Measurements from ENCODE around the gene AKT2. TPM values are rescaled to one million over a fixed set of nuclear protein-coding genes. Genes with fewer than 3 reads are reported as not detected.
A peak's percentile ranks its signal among the peaks of the same experiment; 100 is the strongest.

The AKT2 gene
- total and polyA plus RNA-seq, 10 of the 15 experiments (the other 5 are each of a cell fraction or from before 2014, with no cell fraction given): 1.0 to 185 (median 71.5) TPM

DNA sequence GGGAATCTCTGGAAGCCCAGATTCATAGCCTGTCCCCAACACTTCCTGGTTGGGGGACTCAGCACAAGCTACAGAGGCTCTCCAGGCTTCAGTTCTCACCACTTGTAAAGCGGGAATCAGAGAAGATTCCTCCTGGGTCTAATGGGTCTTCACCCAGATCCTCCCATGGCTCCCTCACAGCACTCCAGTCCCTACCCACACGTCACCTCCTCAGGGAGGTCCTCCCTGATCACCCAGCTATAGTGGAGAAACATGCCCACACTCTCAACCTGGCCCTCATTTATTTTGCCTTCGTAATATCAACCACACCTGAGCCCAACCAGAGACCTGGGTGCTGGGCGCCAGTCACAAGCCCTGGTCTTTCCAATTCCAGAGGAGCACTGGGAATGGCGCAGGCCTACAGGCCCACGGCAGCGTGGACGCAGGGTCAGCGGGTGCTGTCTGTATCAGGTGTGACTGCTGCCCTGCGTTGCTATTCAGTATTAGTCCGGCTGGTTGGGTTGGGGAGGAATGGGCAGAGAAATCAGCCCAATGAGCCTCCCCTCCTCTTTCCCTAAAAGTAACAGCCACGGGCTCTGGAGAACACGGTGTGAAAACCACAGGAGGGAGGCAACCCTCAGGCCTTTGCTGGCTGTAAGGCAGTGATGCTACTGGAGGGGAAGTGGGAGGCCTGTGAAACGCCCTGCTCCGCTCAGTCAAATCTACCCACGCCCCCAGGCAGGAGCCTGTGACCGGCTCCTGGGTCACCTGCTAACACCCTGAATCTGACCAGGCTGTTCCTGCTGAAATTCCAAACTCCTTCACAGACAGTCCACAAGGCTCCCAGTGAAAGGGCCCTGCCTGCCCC lies 5.2 kb downstream of the AKT2 start (continued):
- TF ChIP-seq USF1 (IDR thresholded peaks at IDR 0.05; ENCODE audit: borderline replicate concordance, extremely low read length, insufficient read depth, low read depth, low read length) (no peak), E4F1 (IDR thresholded peaks at IDR 0.05; ENCODE audit: borderline replicate concordance, partially characterized antibody) (no peak), RUNX3 (IDR thresholded peaks at IDR 0.05; ENCODE audit: low read length) (peak; percentile 50), EED (IDR thresholded peaks at IDR 0.05; ENCODE audit: low read depth) (no peak), NR2C2 (IDR thresholded peaks at IDR 0.05; ENCODE audit: borderline replicate concordance, control insufficient read depth, insufficient read length, low read depth) (no peak), CEBPB (IDR thresholded peaks at IDR 0.05; ENCODE audit: borderline replicate concordance in 1 of 2, low read depth in 2 of 2, low read length in 2 of 2) (no peak), SREBF2 (IDR thresholded peaks at IDR 0.05; ENCODE audit: low read length) (no peak), MXI1 (IDR thresholded peaks at IDR 0.05; ENCODE audit: low read depth, low read length) (no peak), ZNF274 (IDR thresholded peaks at IDR 0.05; ENCODE audit: insufficient read depth, insufficient read length) (no peak), SP1 (IDR thresholded peaks at IDR 0.05; ENCODE audit: low read depth, low read length) (no peak), TARDBP (IDR thresholded peaks at IDR 0.05; ENCODE audit: borderline replicate concordance) (no peak), PAX5 (IDR thresholded peaks at IDR 0.05; ENCODE audit: borderline replicate concordance, low read depth, low read length) (no peak), BHLHE40 (IDR thresholded peaks at IDR 0.05; ENCODE audit: borderline replicate concordance in 1 of 2, low read depth in 2 of 2, low read length in 1 of 2) (no peak), MEF2A (IDR thresholded peaks at IDR 0.05; ENCODE audit: insufficient read depth, low read depth, low read length) (no peak), SREBF1 (IDR thresholded peaks at IDR 0.05; ENCODE audit: low read length) (no peak), MAX (IDR thresholded peaks at IDR 0.05; ENCODE audit: low read depth, low read length) (no peak)
- TF ChIP-seq, protein P1, sequence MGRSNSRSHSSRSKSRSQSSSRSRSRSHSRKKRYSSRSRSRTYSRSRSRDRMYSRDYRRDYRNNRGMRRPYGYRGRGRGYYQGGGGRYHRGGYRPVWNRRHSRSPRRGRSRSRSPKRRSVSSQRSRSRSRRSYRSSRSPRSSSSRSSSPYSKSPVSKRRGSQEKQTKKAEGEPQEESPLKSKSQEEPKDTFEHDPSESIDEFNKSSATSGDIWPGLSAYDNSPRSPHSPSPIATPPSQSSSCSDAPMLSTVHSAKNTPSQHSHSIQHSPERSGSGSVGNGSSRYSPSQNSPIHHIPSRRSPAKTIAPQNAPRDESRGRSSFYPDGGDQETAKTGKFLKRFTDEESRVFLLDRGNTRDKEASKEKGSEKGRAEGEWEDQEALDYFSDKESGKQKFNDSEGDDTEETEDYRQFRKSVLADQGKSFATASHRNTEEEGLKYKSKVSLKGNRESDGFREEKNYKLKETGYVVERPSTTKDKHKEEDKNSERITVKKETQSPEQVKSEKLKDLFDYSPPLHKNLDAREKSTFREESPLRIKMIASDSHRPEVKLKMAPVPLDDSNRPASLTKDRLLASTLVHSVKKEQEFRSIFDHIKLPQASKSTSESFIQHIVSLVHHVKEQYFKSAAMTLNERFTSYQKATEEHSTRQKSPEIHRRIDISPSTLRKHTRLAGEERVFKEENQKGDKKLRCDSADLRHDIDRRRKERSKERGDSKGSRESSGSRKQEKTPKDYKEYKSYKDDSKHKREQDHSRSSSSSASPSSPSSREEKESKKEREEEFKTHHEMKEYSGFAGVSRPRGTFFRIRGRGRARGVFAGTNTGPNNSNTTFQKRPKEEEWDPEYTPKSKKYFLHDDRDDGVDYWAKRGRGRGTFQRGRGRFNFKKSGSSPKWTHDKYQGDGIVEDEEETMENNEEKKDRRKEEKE (IDR thresholded peaks at IDR 0.05): no peak

Data from GM12878 (cell line).